HCT116 (cell line): ENCODE data around the gene TMF1. TPM values are rescaled to one million over a fixed set of nuclear protein-coding genes. Genes with fewer than 3 reads are reported as not detected.

Experiments
- ATAC-seq: fragments of 200-7000 bp; cut with Tn5 transposase; 2 replicates; pipeline ENCODE4 v1.9.1; 2020; ENCODE audit warnings: mild to moderate bottlenecking, moderate library complexity
- BruUV-seq: library from RNA; stranded (reverse); fragments of 400-500 nt; replicated peaks from 2 replicates; lab custom pipeline; 2021; lab: Mats Ljungman, UMichigan
- CTCF ChIA-PET: fragments of 300-600 bp; sonication (Branson Sonifier 250); formaldehyde crosslinking; loops from one replicate; lab custom pipeline; 2021; ENCODE audit warnings: antibody characterized with exemption; lab: Charles Lee
- POLR2A ChIA-PET: fragments of 300-600, 350-600 bp; sonication (Branson Sonifier 250); formaldehyde crosslinking; loops from one replicate; lab custom pipeline; 2021; ENCODE audit warnings: antibody characterized with exemption; lab: Charles Lee
- RAD21 ChIA-PET, 2 experiments: fragments of 300-600 bp; sonication (Branson Sonifier 250); formaldehyde crosslinking; loops; one replicate each; lab custom pipeline; 2023; ENCODE audit warnings: low total read pairs in 2 of 2; ENCODE audit not compliant: uncharacterized antibody in 2 of 2, unreplicated experiment in 2 of 2, low non-redundant PET in 1 of 2; lab: Charles Lee
- DNase-seq: peaks from one replicate; pipeline ENCODE4 v3.0.0-alpha.2; 2010; ENCODE audit warnings: low read depth, low spot score
- H2AFZ ChIP-seq: fragments of 200-600 bp; shearing (Covaris generic), sonication (generic); 2 replicates; pipeline ENCODE4 v1.6.1; 2017; ENCODE audit warnings: low read depth, mixed run types, mixed read lengths, antibody characterized with exemption, low read length; ENCODE audit not compliant: poor library complexity, severe bottlenecking
- H3K27ac ChIP-seq: 2 replicates; pipeline ENCODE4 v1.5.1; 2012; ENCODE audit warnings: low read depth, low read length
- H3K27me3 ChIP-seq: fragments of 200-600 bp; sonication (generic); 2 replicates; pipeline ENCODE4 v1.6.1; 2016; ENCODE audit warnings: mixed run types, low read length, mixed read lengths; ENCODE audit not compliant: insufficient read depth
- H3K36me3 ChIP-seq, 2 experiments: fragments of 200-500 bp in 1 of 2; fragments of 200-600 bp in 1 of 2; sonication (Bioruptor generic) in 1 of 2; sonication (generic) in 1 of 2; 2 replicates each; pipeline versions ENCODE4 v1.5.1 to v1.6.1; 2014 to 2016; ENCODE audit warnings: low read length in 2 of 2, inconsistent platforms in 1 of 2, mixed read lengths in 1 of 2, mixed run types in 1 of 2; ENCODE audit not compliant: insufficient read depth in 2 of 2, control insufficient read depth in 1 of 2
- H3K4me1 ChIP-seq, 2 experiments: fragments of 200-600 bp in 1 of 2; sonication (generic) in 1 of 2; 2 replicates each; pipeline versions ENCODE4 v1.5.1 to v1.6.1; 2012 to 2017; ENCODE audit warnings: low read length in 2 of 2, inconsistent platforms in 1 of 2, mild to moderate bottlenecking in 1 of 2, mixed read lengths in 1 of 2, mixed run types in 1 of 2, moderate library complexity in 1 of 2; ENCODE audit not compliant: insufficient read depth in 2 of 2, control insufficient read depth in 1 of 2
- H3K4me2 ChIP-seq: fragments of 200-600 bp; sonication (generic); 2 replicates; pipeline ENCODE4 v1.6.1; 2017; ENCODE audit warnings: mixed run types, low read length, mixed read lengths
- H3K4me3 ChIP-seq, 2 experiments: fragments of 200-600 bp in 1 of 2; sonication (generic) in 1 of 2; replicated peaks in 1 of 2; 2 replicates each; pipeline ENCODE4 v1.5.1; 2011 to 2016; ENCODE audit warnings: low read length in 2 of 2, control low read depth in 1 of 2, low read depth in 1 of 2, mild to moderate bottlenecking in 1 of 2, mixed read lengths in 1 of 2, mixed run types in 1 of 2
- H3K79me2 ChIP-seq: fragments of 200-600 bp; sonication (generic); 2 replicates; pipeline ENCODE4 v1.6.1; 2017; ENCODE audit warnings: mild to moderate bottlenecking, mixed run types, low read length, moderate library complexity, mixed read lengths; ENCODE audit not compliant: insufficient read depth
- H3K9ac ChIP-seq: fragments of 200-600 bp; sonication (generic); 2 replicates; pipeline ENCODE4 v1.6.1; 2016; ENCODE audit warnings: low read length, mixed read lengths
- H3K9me2 ChIP-seq: fragments of 200-600 bp; sonication (generic), shearing (Covaris generic); 2 replicates; pipeline ENCODE4 v1.6.1; 2017; ENCODE audit warnings: mixed run types, mild to moderate bottlenecking, moderate library complexity; ENCODE audit not compliant: insufficient read depth
- H3K9me3 ChIP-seq, 2 experiments: fragments of 200-500 bp in 1 of 2; fragments of 200-600 bp in 1 of 2; sonication (Bioruptor generic) in 1 of 2; sonication (generic) in 1 of 2; 2 replicates each; pipeline ENCODE4 v1.6.1; 2014 to 2017; ENCODE audit warnings: low read length in 2 of 2, mixed read lengths in 2 of 2, inconsistent platforms in 1 of 2, low read depth in 1 of 2, mild to moderate bottlenecking in 1 of 2, mixed run types in 1 of 2, moderate library complexity in 1 of 2; ENCODE audit not compliant: control insufficient read depth in 1 of 2, insufficient read depth in 1 of 2
- H4K20me1 ChIP-seq: fragments of 200-600 bp; sonication (generic), shearing (Covaris generic); 2 replicates; pipeline ENCODE4 v1.6.1; 2017; ENCODE audit warnings: mixed run types, mild to moderate bottlenecking, moderate library complexity; ENCODE audit not compliant: insufficient read depth
- ATF3 ChIP-seq: IDR thresholded peaks from 2 replicates; pipeline ENCODE4 v1.6.1; 2012
- CBX3 ChIP-seq: IDR thresholded peaks from 2 replicates; pipeline ENCODE4 v1.6.1; 2012; ENCODE audit warnings: low read depth
- CEBPB ChIP-seq: IDR thresholded peaks from 2 replicates; pipeline ENCODE4 v1.6.1; 2012; ENCODE audit warnings: low read depth
- ELF1 ChIP-seq: IDR thresholded peaks from 2 replicates; pipeline ENCODE4 v1.6.1; 2012; ENCODE audit warnings: low read depth, borderline replicate concordance
- EZH2phosphoT487 ChIP-seq: fragments of 200-600 bp; IDR thresholded peaks from 2 replicates; pipeline ENCODE4 v1.6.1; 2018; ENCODE audit warnings: antibody characterized with exemption, borderline replicate concordance
- JUND ChIP-seq: IDR thresholded peaks from 2 replicates; pipeline ENCODE4 v1.6.1; 2012
- POLR2A ChIP-seq: IDR thresholded peaks from 2 replicates; pipeline ENCODE4 v1.7.0; 2011; ENCODE audit warnings: borderline replicate concordance; ENCODE audit not compliant: insufficient read depth, insufficient read length; ENCODE audit errors: extremely low read depth
- POLR2AphosphoS5 ChIP-seq: IDR thresholded peaks from 2 replicates; pipeline ENCODE4 v1.6.1; 2011; ENCODE audit warnings: mild to moderate bottlenecking, low read depth, low read length, moderate library complexity
- RAD21 ChIP-seq: IDR thresholded peaks from 2 replicates; pipeline ENCODE4 v1.6.1; 2012; ENCODE audit warnings: low read depth, mild to moderate bottlenecking
- SP1 ChIP-seq: IDR thresholded peaks from 2 replicates; pipeline ENCODE4 v1.6.1; 2012; ENCODE audit warnings: low read depth
- SRF ChIP-seq: IDR thresholded peaks from 2 replicates; pipeline ENCODE4 v1.6.1; 2012; ENCODE audit warnings: low read depth
- TCF7L2 ChIP-seq: IDR thresholded peaks from 2 replicates; pipeline ENCODE4 v1.7.0; 2011; ENCODE audit warnings: borderline replicate concordance, inconsistent platforms; ENCODE audit not compliant: insufficient read depth, insufficient read length; ENCODE audit errors: extremely low read depth
- YY1 ChIP-seq: IDR thresholded peaks from 2 replicates; pipeline ENCODE4 v1.6.1; 2011; ENCODE audit warnings: low read length, low read depth, moderate library complexity, mild to moderate bottlenecking; ENCODE audit not compliant: insufficient replicate concordance; ENCODE audit errors: extremely low read depth
- ZBTB33 ChIP-seq: IDR thresholded peaks from 2 replicates; pipeline ENCODE4 v1.6.1; 2011; ENCODE audit warnings: mild to moderate bottlenecking, low read length, moderate library complexity; ENCODE audit not compliant: insufficient replicate concordance; ENCODE audit errors: extremely low read depth
- ZFX ChIP-seq: fragments of 450-650 bp; IDR thresholded peaks from 2 replicates; pipeline ENCODE4 v1.6.1; 2017
- intact Hi-C: fragments of 100-400 bp; cut with micrococcal nuclease; formaldehyde crosslinking; loops from 2 replicates; pipeline ENCODE4 v1.10.0; 2022
- total RNA-seq: library from RNA; stranded (reverse); gene quantifications from one replicate; pipeline ENCODE4 v1.2.1, GENCODE V29; 2021; ENCODE audit not compliant: unreplicated experiment
- TF ChIP-seq, protein P1 (sequence below): IDR thresholded peaks from 2 replicates; pipeline ENCODE4 v1.6.1; 2012

The TMF1 gene
- total RNA-seq, 1 experiment from 2014 or later: 27.3 TPM

- Histone ChIP-seq H3K4me2 (no peak overlapping the region), H3K9me3 (no peaks in the 10 kb centered on the region), H3K27ac (no peak overlapping the region), H3K9me2 (no peaks in the 10 kb centered on the region), H3K79me2 (no peaks in the 10 kb centered on the region), H3K9ac (no peak overlapping the region), H2AFZ (no peak overlapping the region), H3K4me3 (no peak overlapping the region), H3K27me3 (no peaks in the 10 kb centered on the region), H4K20me1 (no peaks in the 10 kb centered on the region)
- intact Hi-C loops: no loop called here
- RAD21 ChIA-PET: no interaction called here
- CTCF ChIA-PET: no interaction called here
- no TSS peak for BruUV-seq
- POLR2A ChIA-PET: interaction anchor here (1.0 kb wide), 1 partner anchor 11 kb away, joined by 3 read pairs; no protein-coding TSS in a partner anchor
- no peak for DNase-seq
- no peak for ATAC-seq
- TF ChIP-seq EZH2phosphoT487: no peak
- TF ChIP-seq CBX3: no peak
- TF ChIP-seq SRF: no peak
- TF ChIP-seq ATF3: no peak
- no peak for TF ChIP-seq SP1
- TF ChIP-seq ZFX: no peak
- TF ChIP-seq JUND: no peak
- TF ChIP-seq YY1: no peak
- no peak for TF ChIP-seq RAD21
- TF ChIP-seq POLR2AphosphoS5: no peak
- no peak for TF ChIP-seq ZBTB33
- TF ChIP-seq TCF7L2: no peak
- TF ChIP-seq CEBPB: no peak
- TF ChIP-seq, protein P1, sequence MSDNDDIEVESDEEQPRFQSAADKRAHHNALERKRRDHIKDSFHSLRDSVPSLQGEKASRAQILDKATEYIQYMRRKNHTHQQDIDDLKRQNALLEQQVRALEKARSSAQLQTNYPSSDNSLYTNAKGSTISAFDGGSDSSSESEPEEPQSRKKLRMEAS: no peak
- TF ChIP-seq POLR2A: no peak
- no peak for TF ChIP-seq ELF1
- TF ChIP-seq, all 23 proteins: peak for 0
- no peaks in the 10 kb centered on the region; a peak in 1 of 4 replicates for H3K36me3 ChIP-seq
- no peaks in the 10 kb centered on the region; a peak in 1 of 4 replicates for H3K4me1 ChIP-seq
Measured at GRCh38 chr3:69097407-69098086, 45.4 kb upstream of the TMF1 start.
